Osteocyte (in vitro differentiated cells): ENCODE data around the gene USP46. TPM values are rescaled to one million over a fixed set of nuclear protein-coding genes. Genes with fewer than 3 reads are reported as not detected.

Experiments
- DNase-seq: peaks from one replicate; pipeline ENCODE4 v3.0.0; 2021; ENCODE audit warnings: mixed read lengths; ENCODE audit not compliant: unreplicated experiment; ENCODE audit errors: extremely low spot score
- H3K27ac Mint-ChIP-seq: one replicate; pipeline ENCODE4 v1.8.0; 2021; ENCODE audit warnings: mild to moderate bottlenecking, mixed read lengths; ENCODE audit not compliant: unreplicated experiment
- H3K27me3 Mint-ChIP-seq: one replicate; pipeline ENCODE4 v1.8.0; 2021; ENCODE audit warnings: mixed read lengths; ENCODE audit not compliant: unreplicated experiment
- H3K36me3 Mint-ChIP-seq: one replicate; pipeline ENCODE4 v1.8.0; 2021; ENCODE audit warnings: mixed read lengths; ENCODE audit not compliant: unreplicated experiment
- H3K4me1 Mint-ChIP-seq: one replicate; pipeline ENCODE4 v1.8.0; 2021; ENCODE audit warnings: mixed read lengths; ENCODE audit not compliant: unreplicated experiment
- H3K4me3 Mint-ChIP-seq: one replicate; pipeline ENCODE4 v1.8.0; 2021; ENCODE audit warnings: mild to moderate bottlenecking, moderate library complexity, mixed read lengths; ENCODE audit not compliant: unreplicated experiment
- H3K9me3 Mint-ChIP-seq: one replicate; pipeline ENCODE4 v1.8.0; 2021; ENCODE audit warnings: mixed read lengths; ENCODE audit not compliant: unreplicated experiment
- total RNA-seq: library from RNA; stranded (reverse); gene quantifications from 2 replicates; pipeline ENCODE4 v1.2.1, GENCODE V29; 2021
- TF ChIP-seq, protein P1 (sequence below): fragments of 200-600 bp; sonication (generic); IDR thresholded peaks from 2 replicates; pipeline ENCODE4 v1.5.0; 2021; ENCODE audit warnings: antibody characterized with exemption, mild to moderate bottlenecking, moderate library complexity

The USP46 gene
- total RNA-seq, 1 donor from 2014 or later = 18.8 TPM

DNA sequence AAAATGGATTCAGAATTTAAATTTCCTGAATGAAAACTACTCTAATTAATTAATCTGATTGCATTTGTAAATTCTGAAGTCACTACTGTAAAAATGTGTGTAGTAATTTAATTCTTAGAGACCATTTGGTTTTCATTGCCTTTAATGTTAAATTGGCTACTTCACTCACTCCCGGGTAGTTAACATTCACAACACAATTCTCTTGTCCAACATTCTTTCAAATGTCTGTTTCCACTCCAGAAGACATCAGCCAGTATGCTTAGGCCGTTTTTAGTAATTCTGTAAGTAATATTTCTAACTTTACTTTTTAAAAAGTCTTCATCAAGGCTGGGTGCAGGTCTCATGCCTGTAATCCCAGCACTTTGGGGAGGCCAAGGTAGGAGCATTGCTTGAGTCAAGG is 21.3 kb upstream of the USP46 start:
- TF ChIP-seq, protein P1, sequence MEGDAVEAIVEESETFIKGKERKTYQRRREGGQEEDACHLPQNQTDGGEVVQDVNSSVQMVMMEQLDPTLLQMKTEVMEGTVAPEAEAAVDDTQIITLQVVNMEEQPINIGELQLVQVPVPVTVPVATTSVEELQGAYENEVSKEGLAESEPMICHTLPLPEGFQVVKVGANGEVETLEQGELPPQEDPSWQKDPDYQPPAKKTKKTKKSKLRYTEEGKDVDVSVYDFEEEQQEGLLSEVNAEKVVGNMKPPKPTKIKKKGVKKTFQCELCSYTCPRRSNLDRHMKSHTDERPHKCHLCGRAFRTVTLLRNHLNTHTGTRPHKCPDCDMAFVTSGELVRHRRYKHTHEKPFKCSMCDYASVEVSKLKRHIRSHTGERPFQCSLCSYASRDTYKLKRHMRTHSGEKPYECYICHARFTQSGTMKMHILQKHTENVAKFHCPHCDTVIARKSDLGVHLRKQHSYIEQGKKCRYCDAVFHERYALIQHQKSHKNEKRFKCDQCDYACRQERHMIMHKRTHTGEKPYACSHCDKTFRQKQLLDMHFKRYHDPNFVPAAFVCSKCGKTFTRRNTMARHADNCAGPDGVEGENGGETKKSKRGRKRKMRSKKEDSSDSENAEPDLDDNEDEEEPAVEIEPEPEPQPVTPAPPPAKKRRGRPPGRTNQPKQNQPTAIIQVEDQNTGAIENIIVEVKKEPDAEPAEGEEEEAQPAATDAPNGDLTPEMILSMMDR = no peak
- no peak overlapping the region for H3K4me3 Mint-ChIP-seq

DNA sequence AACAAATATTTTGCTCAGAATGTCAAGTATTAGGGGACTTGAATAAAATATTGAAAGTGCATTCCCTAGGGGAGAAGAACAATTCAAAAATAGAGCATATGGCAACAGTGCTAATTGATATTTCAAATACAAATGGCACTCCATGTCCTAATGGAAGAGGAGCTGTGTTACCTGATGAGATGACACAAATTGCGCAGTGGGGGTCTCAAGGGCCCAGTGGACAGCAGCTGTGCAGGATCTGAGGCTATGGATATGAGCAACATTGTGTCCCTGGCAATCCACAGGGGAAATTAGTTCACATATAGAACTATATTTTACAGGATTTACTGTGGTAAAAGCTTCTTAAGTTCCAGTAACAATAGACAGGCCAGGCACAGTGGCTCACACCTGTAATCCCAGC is 17.4 kb upstream of the USP46 start:
- no peaks in the 10 kb centered on the region for H3K4me1 Mint-ChIP-seq

More for the DNA sequence above, 21.3 kb upstream of the USP46 start:
- Mint-ChIP-seq H3K4me1 (no peaks in the 10 kb centered on the region), H3K27me3 (peaks cover 24% of the 10 kb centered on the region), H3K36me3 (no peaks in the 10 kb centered on the region), H3K9me3 (no peaks in the 10 kb centered on the region), H3K27ac (no peak overlapping the region)
- no peak for DNase-seq

DNA sequence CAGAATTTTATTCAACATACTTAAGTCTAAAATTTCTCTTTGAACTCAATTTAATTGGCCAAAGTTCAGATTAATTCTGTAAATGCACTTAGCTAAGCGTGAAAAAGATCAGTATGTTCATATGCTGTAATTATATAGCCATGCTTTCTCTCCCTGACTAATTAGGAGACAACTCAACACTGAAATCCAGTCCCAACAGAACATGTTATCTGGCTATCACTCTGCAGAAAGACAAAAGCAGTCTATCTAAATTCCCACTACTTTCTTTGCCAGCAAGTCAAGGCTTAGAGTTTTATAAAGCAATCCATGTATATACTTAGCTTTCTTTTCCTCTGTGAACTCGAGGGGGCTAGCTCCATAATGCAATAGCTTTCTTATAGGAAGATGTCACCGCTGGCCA is 16.0 kb upstream of the USP46 start:
- H3K4me1 Mint-ChIP-seq = no peaks in the 10 kb centered on the region
- peaks cover 2% of the 10 kb centered on the region for H3K27me3 Mint-ChIP-seq
- H3K27ac Mint-ChIP-seq = no peak overlapping the region
- H3K36me3 Mint-ChIP-seq = no peaks in the 10 kb centered on the region
- TF ChIP-seq, protein P1 = no peak
- no peak for DNase-seq
- H3K9me3 Mint-ChIP-seq = no peaks in the 10 kb centered on the region
- H3K4me3 Mint-ChIP-seq = no peak overlapping the region

More for the DNA sequence above, 17.4 kb upstream of the USP46 start:
- Mint-ChIP-seq H3K27me3 (peaks cover 3% of the 10 kb centered on the region), H3K27ac (no peak overlapping the region), H3K36me3 (no peaks in the 10 kb centered on the region), H3K9me3 (no peaks in the 10 kb centered on the region), H3K4me3 (no peak overlapping the region)
- DNase-seq = no peak
- TF ChIP-seq, protein P1 = no peak

DNA sequence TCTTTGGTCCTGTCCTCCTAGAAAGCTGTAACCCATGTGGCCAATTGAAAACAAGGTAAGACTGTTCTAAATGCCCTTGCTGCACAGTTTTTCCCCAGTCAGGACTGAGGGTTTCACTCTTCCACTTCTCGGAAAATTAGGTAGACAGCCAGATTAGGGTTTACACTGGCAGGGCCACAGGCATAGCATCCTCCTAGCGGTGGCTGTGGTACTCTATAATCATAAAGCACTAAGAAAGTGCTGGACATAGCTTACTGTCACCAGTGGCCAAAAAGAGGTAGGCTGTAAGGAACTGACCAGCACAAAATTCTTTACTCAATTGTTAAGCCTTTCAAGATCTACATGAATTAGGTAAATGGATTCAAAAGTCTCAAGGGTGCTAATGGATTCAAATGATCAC is 11.6 kb upstream of the USP46 start:
- Mint-ChIP-seq H3K27me3 (peaks cover 19% of the 10 kb centered on the region), H3K4me1 (no peaks in the 10 kb centered on the region), H3K27ac (no peak overlapping the region), H3K4me3 (no peak overlapping the region), H3K9me3 (no peaks in the 10 kb centered on the region), H3K36me3 (no peaks in the 10 kb centered on the region)
- TF ChIP-seq, protein P1 = no peak
- no peak for DNase-seq

DNA sequence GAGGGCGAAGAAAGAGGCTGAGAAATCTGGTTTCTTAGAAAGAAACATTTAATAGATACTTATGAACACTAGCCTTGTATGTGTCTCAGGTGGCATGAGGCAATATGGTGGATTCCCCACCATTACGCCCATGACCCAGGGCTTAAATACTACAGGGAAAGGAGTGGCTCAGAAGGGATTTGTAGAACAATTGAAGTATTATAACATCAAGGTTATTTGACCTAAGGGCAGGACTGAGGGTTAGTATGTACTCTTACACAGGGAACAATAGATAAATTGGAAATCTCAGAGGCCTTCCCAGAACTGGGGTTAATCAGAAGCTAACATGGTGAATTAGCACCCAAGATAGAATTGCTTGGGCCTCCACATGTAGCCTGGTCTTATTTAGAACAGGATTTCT is 11.0 kb upstream of the USP46 start:
- no peak for DNase-seq
- TF ChIP-seq, protein P1 = no peak
- H3K36me3 Mint-ChIP-seq = no peaks in the 10 kb centered on the region
- peaks cover 20% of the 10 kb centered on the region for H3K27me3 Mint-ChIP-seq
- no peak overlapping the region for H3K27ac Mint-ChIP-seq
- H3K4me1 Mint-ChIP-seq = no peaks in the 10 kb centered on the region
- no peak overlapping the region for H3K4me3 Mint-ChIP-seq
- no peaks in the 10 kb centered on the region for H3K9me3 Mint-ChIP-seq
